Activated T-cell treated with anti-CD3 and anti-CD28 coated beads, Interleukin-2, amount 50 U/mL, for 1 hour (primary cell): ENCODE measurements around the gene PIEZO2.

ENCODE experiments used
- DNase-seq: peaks from one replicate; pipeline ENCODE4 v3.0.0-alpha.2; 2020

PIEZO2 gene

DNA sequence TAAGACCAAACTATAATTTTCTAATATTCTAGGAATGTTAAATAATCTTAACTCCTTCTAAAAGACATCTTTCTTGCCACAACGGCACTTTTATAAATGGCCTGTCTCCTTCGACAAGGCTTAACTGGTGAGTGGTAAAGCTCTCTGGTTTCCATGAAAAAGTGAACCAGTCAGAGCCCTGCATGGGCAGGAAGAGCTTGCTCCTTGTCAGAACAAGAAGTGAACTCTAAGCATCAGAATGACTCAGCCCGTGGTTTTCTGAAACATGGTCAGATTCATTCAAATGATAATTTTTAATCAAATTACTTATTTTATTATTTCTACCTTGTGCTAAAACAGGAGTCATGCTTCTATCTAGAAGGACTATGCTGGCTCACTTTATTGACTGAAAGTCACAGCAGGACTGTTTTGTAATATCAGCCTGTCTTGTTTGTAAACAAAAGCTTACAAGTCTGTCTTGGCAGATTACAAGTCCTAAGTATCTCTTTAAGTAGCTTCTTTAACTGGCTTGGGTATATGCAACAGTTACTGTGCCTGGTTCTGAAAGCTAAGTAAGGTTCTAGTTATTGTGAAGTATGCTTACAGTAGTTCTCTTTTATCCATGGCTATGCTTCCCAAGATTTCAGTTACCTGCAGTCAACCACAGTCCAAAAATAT is 378.2 kb downstream of the PIEZO2 start:
- no peak for DNase-seq

GRCh38 chr18:10770264-10770663 is 379.1 kb downstream of the PIEZO2 start:
- DNase-seq, result no peak

GRCh38 chr18:10768221-10768620 is 381.1 kb downstream of the PIEZO2 start:
- no peak for DNase-seq

- no peak for DNase-seq
Measured at GRCh38 chr18:10767658-10768057, 381.7 kb downstream of the PIEZO2 start.

- no peak for DNase-seq
Measured at GRCh38 chr18:10760986-10761385, 388.4 kb downstream of the PIEZO2 start.

DNA sequence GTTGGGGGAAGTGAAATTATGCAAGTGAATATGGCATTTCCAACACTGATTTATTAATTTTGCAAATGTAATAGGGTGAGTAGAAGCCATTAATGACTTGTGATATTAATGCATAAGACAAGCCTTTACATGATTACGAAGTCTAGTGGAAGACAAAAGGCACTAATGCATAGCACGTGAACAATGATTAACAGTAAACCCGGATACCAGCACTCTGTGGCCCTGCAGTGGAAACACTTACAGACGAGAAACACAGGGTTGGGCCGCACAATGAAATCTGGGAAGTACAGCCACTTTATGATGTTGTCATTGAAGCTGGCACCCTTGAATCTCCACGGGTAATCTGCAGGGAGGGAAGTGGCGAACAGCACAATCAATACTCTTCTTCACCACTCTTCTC is 390.1 kb downstream of the PIEZO2 start:
- DNase-seq, result no peak

DNA sequence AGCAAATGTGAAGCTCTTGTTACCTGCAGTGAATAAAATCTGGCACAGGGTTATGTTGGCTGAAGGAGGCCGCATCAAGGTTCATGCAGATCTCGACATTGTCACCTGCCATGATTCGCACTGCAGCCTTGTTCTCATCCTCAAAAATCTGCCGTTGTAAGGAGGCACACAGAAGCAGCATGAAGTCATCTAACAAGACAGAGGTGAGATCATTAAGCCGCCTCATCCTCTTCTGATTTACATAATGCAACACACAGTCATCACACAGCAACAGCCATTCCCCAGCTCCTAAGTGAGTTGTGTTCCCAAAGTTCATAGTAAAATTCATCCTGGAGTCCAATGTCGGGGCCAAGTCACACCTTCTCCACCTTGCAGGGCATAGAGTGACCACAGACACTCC is 391.4 kb downstream of the PIEZO2 start:
- DNase-seq, result no peak

DNA sequence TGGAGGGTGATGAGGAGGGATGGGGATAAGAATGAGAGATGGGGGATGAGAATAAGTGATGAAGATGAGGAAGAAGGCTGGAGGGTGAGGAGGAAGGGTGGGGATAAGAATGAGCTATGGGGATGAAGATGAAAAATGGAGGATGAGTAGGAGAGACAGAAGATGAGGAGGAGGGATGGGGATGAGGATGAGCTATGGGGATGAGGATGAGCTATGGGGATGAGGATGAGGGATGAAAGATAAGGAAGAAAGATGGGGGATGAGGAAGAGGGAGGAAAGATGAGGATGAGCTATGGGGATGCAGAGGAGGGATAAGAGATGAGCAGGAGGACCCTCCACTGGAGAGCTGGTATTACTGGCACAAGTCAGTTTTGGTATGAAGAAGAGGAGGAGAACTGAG is 392.0 kb downstream of the PIEZO2 start:
- DNase-seq, result no peak

- no peak for DNase-seq
Measured at GRCh38 chr18:10755855-10756254, 393.5 kb downstream of the PIEZO2 start.

- DNase-seq, result no peak
Measured at GRCh38 chr18:10754128-10754527, 395.2 kb downstream of the PIEZO2 start.

GRCh38 chr18:10752382-10752781 is 397.0 kb downstream of the PIEZO2 start:
- no peak for DNase-seq

- no peak for DNase-seq
Measured at GRCh38 chr18:10751653-10752052, 397.7 kb downstream of the PIEZO2 start.

GRCh38 chr18:10750191-10751035 is 399.0 kb downstream of the PIEZO2 start:
- no peak for DNase-seq

DNA sequence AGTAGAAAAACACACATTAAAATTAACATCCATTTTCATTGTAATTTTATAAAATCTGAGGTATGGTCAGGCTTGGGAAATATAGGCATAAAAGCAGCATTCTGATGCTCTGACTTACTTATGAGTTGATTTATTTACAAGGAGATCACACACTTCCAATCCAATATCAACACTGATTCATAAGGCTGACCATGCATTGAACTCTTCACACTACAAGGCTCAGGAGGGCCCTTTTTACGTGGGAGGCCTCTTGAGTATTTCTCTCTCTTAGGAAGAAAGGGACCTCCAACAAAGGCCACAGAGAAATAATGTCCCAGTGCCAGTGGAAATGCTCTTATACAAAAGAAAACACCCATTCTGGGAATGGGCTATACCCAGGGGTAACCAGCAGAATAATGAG is 400.7 kb downstream of the PIEZO2 start:
- DNase-seq, result no peak

- no peak for DNase-seq
Measured at GRCh38 chr18:10745971-10746370, 403.4 kb downstream of the PIEZO2 start.

DNA sequence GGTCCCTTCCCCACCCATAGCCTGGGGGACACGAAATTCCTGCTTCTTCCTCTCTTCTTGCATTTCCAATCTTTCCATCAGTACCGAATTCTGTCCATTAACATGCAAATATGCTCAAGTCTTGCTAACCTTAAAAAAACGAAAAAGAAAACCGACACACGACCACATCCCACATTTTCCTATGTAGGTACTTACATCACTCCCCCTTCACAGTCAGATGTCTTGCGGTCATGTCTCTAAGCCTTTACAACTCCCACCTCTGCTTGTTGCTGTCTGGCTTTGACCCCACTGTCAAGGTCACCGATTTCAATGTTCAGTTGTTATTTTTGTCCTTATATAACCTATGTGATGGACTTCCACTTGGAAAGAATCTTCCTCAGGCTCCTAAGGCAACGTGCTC is 404.1 kb downstream of the PIEZO2 start:
- DNase-seq, result no peak

DNA sequence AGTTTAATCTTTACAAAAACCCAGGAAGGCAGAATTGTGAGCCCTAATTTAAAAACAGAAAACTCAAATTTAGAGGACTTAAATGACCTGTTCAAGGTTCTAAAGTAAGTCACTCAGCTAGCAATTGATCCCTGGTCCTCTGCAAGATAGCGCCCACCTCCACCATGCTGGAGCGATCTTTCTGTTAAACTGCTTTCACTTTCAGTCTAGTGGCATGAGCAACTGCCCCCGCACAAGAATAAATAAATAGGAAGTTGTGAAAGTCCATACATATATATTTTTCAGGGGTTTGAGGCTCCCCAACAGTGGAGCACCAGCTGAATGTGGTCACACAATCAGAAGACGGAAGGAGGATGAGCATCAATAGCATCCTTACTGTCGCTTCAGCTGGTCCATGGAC is 405.6 kb downstream of the PIEZO2 start:
- DNase-seq, result no peak

DNA sequence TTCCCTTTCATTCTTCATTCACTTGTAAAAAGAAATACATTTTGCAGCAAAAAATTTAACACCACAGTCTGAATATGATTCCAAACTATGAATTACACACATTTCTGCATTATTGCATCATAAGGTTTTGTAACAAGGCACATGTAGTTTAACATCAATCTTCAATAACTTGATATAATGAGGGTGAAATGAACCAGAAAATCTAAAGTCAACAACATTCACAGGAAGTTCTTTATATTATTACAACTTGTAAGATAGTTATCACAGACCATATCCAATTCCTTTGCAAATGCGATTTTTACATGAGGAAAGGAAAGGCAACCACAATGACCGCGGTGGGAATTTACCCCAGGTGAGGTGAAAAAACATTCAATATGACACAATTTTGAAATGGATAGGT is 410.2 kb downstream of the PIEZO2 start:
- no peak for DNase-seq

DNA sequence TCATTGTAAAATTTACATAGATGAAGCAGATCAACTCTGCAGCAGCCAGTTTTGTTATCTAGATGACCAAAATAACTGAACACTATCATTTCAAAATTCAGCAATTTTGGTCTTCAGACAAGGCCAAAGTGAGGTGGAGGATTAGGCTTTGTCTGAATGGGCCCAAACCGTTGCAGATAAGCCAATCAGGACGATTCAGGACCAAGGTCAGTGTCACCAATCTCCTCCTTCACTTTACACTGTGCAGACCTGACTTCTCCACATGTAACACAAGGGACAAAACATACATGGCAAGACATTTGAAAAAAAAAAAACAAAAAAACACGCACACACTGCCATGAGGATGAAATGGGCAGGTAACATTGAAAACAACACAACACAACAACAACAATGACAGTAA is 412.4 kb downstream of the PIEZO2 start:
- no peak for DNase-seq

- DNase-seq, result no peak
Measured at GRCh38 chr18:10732990-10733389, 416.4 kb downstream of the PIEZO2 start.

DNA sequence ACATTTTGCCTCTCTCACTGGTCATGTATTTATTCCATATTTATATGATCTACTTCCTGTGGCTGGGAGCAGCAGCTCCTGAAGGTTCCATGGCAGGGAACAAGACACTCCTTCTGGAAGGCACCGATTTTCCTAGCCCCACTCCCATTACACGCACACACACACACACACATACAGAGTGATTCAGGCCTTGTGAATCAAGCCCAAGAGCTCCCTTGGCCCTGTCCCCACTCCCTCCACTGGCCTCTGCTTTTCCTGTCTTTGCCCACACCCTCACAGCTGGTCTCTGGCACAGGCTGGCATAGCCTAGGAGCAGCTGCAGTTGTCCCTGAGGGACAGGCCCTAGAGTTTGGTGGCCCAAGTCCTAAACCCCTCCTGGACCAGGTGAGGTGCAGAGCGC is 421.9 kb downstream of the PIEZO2 start:
- no peak for DNase-seq

GRCh38 chr18:10726198-10727068 is 422.9 kb downstream of the PIEZO2 start:
- no peak for DNase-seq

GRCh38 chr18:10724666-10725065 is 424.7 kb downstream of the PIEZO2 start:
- DNase-seq, result no peak

- DNase-seq, result no peak
Measured at GRCh38 chr18:10723496-10723895, 425.9 kb downstream of the PIEZO2 start.
